ENCODE results near the gene TBX19.

TBX19 gene

GRCh38 chr1:168360151-168361021 is 79.7 kb downstream of the TBX19 start:
- DNase-seq (ENCODE audit: low read depth in 2 of 2), result no peak

GRCh38 chr1:168361252-168361651 is 80.6 kb downstream of the TBX19 start:
- DNase-seq (ENCODE audit: low read depth in 2 of 2), result no peak

GRCh38 chr1:168362991-168363390 is 82.3 kb downstream of the TBX19 start:
- no peak for DNase-seq (ENCODE audit: low read depth in 2 of 2)
